HG02840 (cell line): ENCODE measurements around the gene CD74.

Experiments
- ATAC-seq: cut with Tn5 transposase; IDR thresholded peaks from one replicate; pipeline ENCODE4 v1.9.1; 2021; ENCODE audit warnings: mild to moderate bottlenecking, moderate library complexity, moderate number of reproducible peaks; ENCODE audit not compliant: unreplicated experiment, low FRiP score

CD74 gene

GRCh38 chr5:150398722-150399523 lies 13.8 kb downstream of the CD74 start:
- no peak for ATAC-seq

GRCh38 chr5:150397782-150398721 lies 14.7 kb downstream of the CD74 start:
- no peak for ATAC-seq

- no peak for ATAC-seq
These were observed 15.4 kb downstream of the CD74 start for GRCh38 chr5:150397146-150397781.

- no peak for ATAC-seq
These were observed 16.4 kb downstream of the CD74 start for GRCh38 chr5:150396267-150396666.

- no peak for ATAC-seq
These were observed 17.1 kb downstream of the CD74 start for GRCh38 chr5:150395688-150395975.

- ATAC-seq: no peak
These were observed 17.6 kb downstream of the CD74 start for GRCh38 chr5:150394912-150395687.

GRCh38 chr5:150394131-150394530 lies 18.6 kb downstream of the CD74 start:
- no peak for ATAC-seq

- ATAC-seq: no peak
These were observed 19.5 kb downstream of the CD74 start for GRCh38 chr5:150393096-150393645.

GRCh38 chr5:150392680-150393079 lies 20.0 kb downstream of the CD74 start:
- ATAC-seq: no peak

- ATAC-seq: no peak
These were observed 20.7 kb downstream of the CD74 start for GRCh38 chr5:150391986-150392385.

- ATAC-seq: no peak
These were observed 21.5 kb downstream of the CD74 start for GRCh38 chr5:150391064-150391834.

GRCh38 chr5:150389531-150390266 lies 23.0 kb downstream of the CD74 start:
- ATAC-seq: no peak

GRCh38 chr5:150386024-150386855 lies 26.5 kb downstream of the CD74 start:
- no peak for ATAC-seq

GRCh38 chr5:150384701-150385100 lies 28.0 kb downstream of the CD74 start:
- ATAC-seq: no peak

GRCh38 chr5:150377964-150378694 lies 34.6 kb downstream of the CD74 start:
- no peak for ATAC-seq

GRCh38 chr5:150376799-150377771 lies 35.6 kb downstream of the CD74 start:
- ATAC-seq: no peak
